Activated CD8-positive, alpha-beta memory T cell treated with anti-CD3 and anti-CD28 coated beads for 36 hours (primary cell): Measurements from ENCODE around the gene NEURL3. TPM values are rescaled to one million over a fixed set of nuclear protein-coding genes. Genes with fewer than 3 reads are reported as not detected.

Experiments used
- CTCF ChIA-PET: fragments of 350-600 bp; sonication (Branson Sonifier 250); formaldehyde crosslinking; loops from one replicate; lab custom pipeline; 2021; ENCODE audit warnings: antibody characterized with exemption; lab: Charles Lee
- POLR2A ChIA-PET: fragments of 350-600 bp; sonication (Branson Sonifier 250); formaldehyde crosslinking; loops from one replicate; lab custom pipeline; 2021; ENCODE audit warnings: antibody characterized with exemption; lab: Charles Lee
- total RNA-seq, 2 experiments: library from RNA; stranded (reverse); gene quantifications; one replicate each; pipeline ENCODE4 v1.2.3, GENCODE V29; 2021

NEURL3 gene
- total RNA-seq, 2 experiments from 2014 or later: 0.10 to 0.13 TPM

GRCh38 chr2:96532641-96533291, 27.6 kb upstream of the NEURL3 start:
- ChIA-PET POLR2A (interaction anchor here (0.6 to 1.1 kb wide), 2 partner anchors 85 to 227 kb away, joined by 4 to 6 read pairs; no protein-coding TSS in a partner anchor), CTCF (interaction anchor here (0.9 to 2.9 kb wide), 4 partner anchors 15 to 381 kb away, joined by 3 to 20 read pairs (median 3); no protein-coding TSS in a partner anchor)

DNA sequence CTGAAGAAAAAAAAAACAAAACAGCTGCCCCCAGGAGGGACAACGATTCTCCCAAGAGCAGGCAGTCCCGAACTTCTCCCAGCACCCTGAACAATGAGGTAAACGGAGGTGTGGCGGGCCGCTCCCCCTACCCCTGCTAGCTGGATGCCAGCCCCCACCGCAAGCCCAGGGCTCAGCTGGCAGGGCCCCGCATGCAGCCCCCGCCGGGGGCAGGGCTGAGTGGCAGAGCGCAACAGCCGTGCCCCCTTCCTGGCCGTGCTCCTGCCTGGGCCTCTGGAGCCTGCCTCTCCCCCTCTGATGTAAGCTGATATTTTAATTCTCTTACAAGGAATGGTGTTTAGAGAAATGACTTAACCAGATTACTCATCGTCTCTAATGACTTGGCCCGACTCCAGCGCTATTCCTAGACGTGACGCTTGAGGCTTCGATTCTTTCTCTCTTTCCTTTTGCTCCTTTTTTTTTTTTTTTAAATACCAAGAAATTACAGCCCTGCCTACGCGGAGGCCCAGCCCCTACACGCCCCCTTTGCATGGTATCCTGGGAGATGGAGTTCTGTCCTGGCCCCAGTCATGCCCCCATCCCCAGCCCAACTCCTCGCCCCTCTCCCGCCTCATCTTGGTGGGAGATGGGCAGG, 26.8 kb upstream of the NEURL3 start:
- POLR2A ChIA-PET: interaction anchor here (0.6 to 9.1 kb wide), 6 partner anchors 7 to 226 kb away, joined by 3 to 152 read pairs (median 4); partner anchors contain the start of gene ARID5A
- CTCF ChIA-PET: interaction anchor here (0.9 to 4.6 kb wide), 6 partner anchors 7 to 125 kb away, joined by 3 to 38 read pairs (median 4); partner anchors contain the start of gene ARID5A

DNA sequence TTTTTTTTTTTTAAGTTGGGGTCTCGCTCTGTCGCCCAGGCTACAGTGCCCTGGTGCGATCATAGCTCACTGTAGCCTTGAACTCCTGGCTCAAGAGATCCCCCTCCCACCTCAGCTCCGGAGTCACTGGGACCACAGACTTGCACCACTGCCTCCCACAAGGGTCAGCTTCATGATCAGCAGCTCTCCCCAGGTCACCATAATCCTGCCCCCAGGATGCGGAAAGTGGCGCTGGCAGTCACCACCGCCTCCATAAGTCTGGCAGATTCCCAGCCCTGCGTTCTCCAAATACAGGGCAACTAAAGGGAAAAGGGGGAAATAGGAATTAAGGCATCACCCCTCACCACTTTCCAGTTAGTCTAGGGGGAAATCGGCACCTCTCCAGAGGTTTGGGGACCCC, 26.2 kb upstream of the NEURL3 start:
- CTCF ChIA-PET: interaction anchor here (0.9 to 4.6 kb wide), 6 partner anchors 8 to 71 kb away, joined by 3 to 38 read pairs (median 8); partner anchors contain the start of gene ARID5A
- POLR2A ChIA-PET: interaction anchor here (0.6 to 9.1 kb wide), 5 partner anchors 8 to 225 kb away, joined by 3 to 152 read pairs (median 4); partner anchors contain the start of gene ARID5A

GRCh38 chr2:96530474-96531357, 25.6 kb upstream of the NEURL3 start:
- CTCF ChIA-PET: interaction anchor here (0.9 to 4.6 kb wide), 6 partner anchors 8 to 71 kb away, joined by 3 to 38 read pairs (median 4); partner anchors contain the start of gene ARID5A

GRCh38 chr2:96530144-96530430, 24.9 kb upstream of the NEURL3 start:
- ChIA-PET POLR2A (interaction anchor here (0.6 to 9.1 kb wide), 2 partner anchors 9 to 234 kb away, joined by 3 to 152 read pairs; partner anchors contain the start of gene ARID5A), CTCF (interaction anchor here (1.0 to 4.6 kb wide), 4 partner anchors 9 to 24 kb away, joined by 3 to 38 read pairs (median 8); partner anchors contain the start of gene ARID5A)

More at GRCh38 chr2:96530474-96531357, 25.6 kb upstream of the NEURL3 start:
- POLR2A ChIA-PET: interaction anchor here (9.1 kb wide), 1 partner anchor 8 kb away, joined by 152 read pairs; the partner anchor contains the start of gene ARID5A

- ChIA-PET POLR2A (interaction anchor here (0.6 to 9.1 kb wide), 2 partner anchors 10 to 235 kb away, joined by 3 to 152 read pairs; partner anchors contain the start of gene ARID5A), CTCF (interaction anchor here (0.6 to 4.6 kb wide), 7 partner anchors 10 to 108 kb away, joined by 3 to 38 read pairs (median 3); partner anchors contain the start of gene ARID5A)
Measured at GRCh38 chr2:96529376-96530143, 24.4 kb upstream of the NEURL3 start.

GRCh38 chr2:96528700-96529375, 23.7 kb upstream of the NEURL3 start:
- ChIA-PET CTCF (interaction anchor here (0.6 to 4.6 kb wide), 10 partner anchors 10 to 184 kb away, joined by 3 to 38 read pairs (median 4); partner anchors contain the start of gene ARID5A), POLR2A (interaction anchor here (0.7 to 9.1 kb wide), 8 partner anchors 10 to 376 kb away, joined by 3 to 152 read pairs (median 6); partner anchors contain the start of gene ARID5A)

GRCh38 chr2:96528006-96528699, 23.0 kb upstream of the NEURL3 start:
- POLR2A ChIA-PET: interaction anchor here (0.7 to 9.1 kb wide), 9 partner anchors 11 to 386 kb away, joined by 3 to 152 read pairs (median 6); partner anchors contain the start of gene ARID5A
- CTCF ChIA-PET: interaction anchor here (0.8 to 4.6 kb wide), 9 partner anchors 11 to 364 kb away, joined by 3 to 38 read pairs (median 4); partner anchors contain the start of gene ARID5A

- ChIA-PET CTCF (interaction anchor here (0.8 to 4.6 kb wide), 9 partner anchors 12 to 363 kb away, joined by 3 to 38 read pairs (median 3); partner anchors contain the start of genes ARID5A and ITPRIPL1), POLR2A (interaction anchor here (0.8 to 9.1 kb wide), 7 partner anchors 12 to 385 kb away, joined by 3 to 152 read pairs (median 6); partner anchors contain the start of gene ARID5A)
Measured at GRCh38 chr2:96527286-96528005, 22.3 kb upstream of the NEURL3 start.

DNA sequence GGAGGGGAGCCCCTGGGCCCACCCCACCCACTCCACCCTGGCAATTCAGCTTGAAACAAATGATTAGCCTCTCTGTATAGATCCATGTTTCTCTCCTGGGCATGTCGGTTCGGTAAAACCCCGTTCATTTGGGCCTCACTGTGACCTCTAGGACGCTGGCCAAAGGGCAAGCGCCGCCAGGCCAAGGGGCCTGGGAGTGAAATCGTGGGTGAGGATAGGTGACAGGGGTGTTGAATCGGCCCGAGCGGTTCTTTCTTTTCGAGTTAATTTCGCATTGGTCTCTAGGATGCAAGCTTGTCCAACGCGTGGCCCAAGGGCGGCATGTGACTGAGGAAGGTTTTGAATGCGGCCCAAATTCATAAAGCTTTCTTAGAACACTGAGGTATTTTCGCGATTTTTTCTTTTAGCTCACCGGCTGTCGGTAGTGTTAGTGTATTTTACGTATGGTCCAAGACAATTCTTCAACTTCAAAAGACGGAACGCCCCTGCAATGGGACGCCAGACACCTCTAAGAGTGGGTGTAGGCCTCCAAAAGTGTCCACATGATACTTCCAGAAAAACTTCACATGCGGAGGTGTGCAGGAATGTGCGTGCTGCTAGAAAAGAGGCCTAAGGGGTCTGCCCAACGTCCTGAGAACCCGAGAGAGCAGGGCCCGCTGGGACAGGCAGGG, 21.6 kb upstream of the NEURL3 start:
- CTCF ChIA-PET: interaction anchor here (0.6 to 1.8 kb wide), 7 partner anchors 12 to 250 kb away, joined by 3 to 5 read pairs (median 3); partner anchors contain the start of gene ITPRIPL1
- POLR2A ChIA-PET: interaction anchor here (0.5 to 9.1 kb wide), 7 partner anchors 12 to 384 kb away, joined by 3 to 152 read pairs (median 3); partner anchors contain the start of gene ARID5A

DNA sequence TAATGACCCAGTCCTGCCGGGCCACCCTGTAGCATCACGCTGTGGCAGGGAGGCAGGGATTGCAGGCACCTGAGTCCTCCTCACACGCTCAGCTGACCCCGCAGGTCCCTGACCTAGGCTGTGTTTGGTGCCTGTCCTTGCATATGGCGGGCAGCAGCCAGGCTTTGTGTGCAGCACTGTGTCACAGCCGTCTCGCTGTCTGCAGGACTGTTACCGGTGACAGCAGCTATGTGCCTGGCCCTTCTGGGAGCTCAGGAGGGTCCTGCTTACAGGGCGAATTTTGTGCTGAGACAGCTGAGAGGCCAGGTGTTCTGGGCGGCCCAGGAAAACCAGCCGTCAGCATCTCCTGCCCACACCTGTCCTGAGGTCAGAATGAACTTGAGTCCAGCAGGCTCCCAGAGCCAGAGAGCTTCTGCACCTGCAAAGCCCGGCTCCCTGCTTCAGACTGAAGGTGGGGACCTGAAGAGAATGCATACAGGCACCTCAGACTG, 21.0 kb upstream of the NEURL3 start:
- POLR2A ChIA-PET: interaction anchor here (0.5 to 9.1 kb wide), 4 partner anchors 13 to 259 kb away, joined by 3 to 152 read pairs (median 4); partner anchors contain the start of gene ARID5A

DNA sequence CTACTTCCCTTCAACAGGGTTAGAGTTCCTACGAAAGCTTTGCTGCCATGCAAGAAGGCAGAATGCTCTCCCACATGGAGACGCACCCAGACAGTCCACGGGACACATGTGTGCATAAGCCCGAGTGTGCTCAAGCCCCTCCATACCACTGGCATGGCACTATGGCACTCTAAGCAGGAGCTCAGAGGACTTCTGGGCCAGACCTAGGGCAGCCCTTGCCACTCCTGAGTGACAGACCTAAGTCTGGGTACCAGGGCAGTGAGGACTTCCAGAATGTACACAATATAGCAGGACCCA, 20.0 kb upstream of the NEURL3 start:
- ChIA-PET POLR2A (interaction anchor here (0.5 to 9.1 kb wide), 2 partner anchors 13 to 14 kb away, joined by 7 to 152 read pairs; partner anchors contain the start of gene ARID5A), CTCF (interaction anchor here (1.0 to 1.9 kb wide), 2 partner anchors 12 to 15 kb away, joined by 3 to 6 read pairs; no protein-coding TSS in a partner anchor)

More for the DNA sequence above, 21.0 kb upstream of the NEURL3 start:
- CTCF ChIA-PET: interaction anchor here (0.6 to 1.1 kb wide), 5 partner anchors 10 to 250 kb away, joined by 3 to 5 read pairs (median 3); no protein-coding TSS in a partner anchor

- ChIA-PET POLR2A (interaction anchor here (0.5 to 9.1 kb wide), 4 partner anchors 12 to 193 kb away, joined by 3 to 152 read pairs (median 5); partner anchors contain the start of gene ARID5A), CTCF (interaction anchor here (1.0 to 1.9 kb wide), 5 partner anchors 12 to 118 kb away, joined by 3 to 6 read pairs (median 3); no protein-coding TSS in a partner anchor)
Measured at GRCh38 chr2:96524482-96525210, 19.5 kb upstream of the NEURL3 start.
